PFSK-1 (cell line): ENCODE measurements around the gene CTSZ. TPM values are rescaled to one million over a fixed set of nuclear protein-coding genes. Genes with fewer than 3 reads are reported as not detected.

ENCODE experiments used
- FOXP2 ChIP-seq: optimal IDR thresholded peaks from 2 replicates; pipeline ENCODE3; 2011; ENCODE audit warnings: borderline replicate concordance, control low read depth, inconsistent platforms; ENCODE audit not compliant: insufficient read depth; ENCODE audit errors: extremely low read length, extremely low read depth
- POLR2AphosphoS5 ChIP-seq: IDR thresholded peaks from 2 replicates; pipeline ENCODE4 v1.6.1; 2012; ENCODE audit warnings: low read depth, mild to moderate bottlenecking, control low read depth, low read length, moderate library complexity
- REST ChIP-seq, 2 experiments: IDR thresholded peaks; 2 replicates each; pipeline versions ENCODE4 v1.6.1 to v1.8.0; 2011 to 2012; ENCODE audit warnings: low read depth in 2 of 2, low read length in 2 of 2, control low read depth in 1 of 2, inconsistent platforms in 1 of 2, mild to moderate bottlenecking in 1 of 2, moderate library complexity in 1 of 2; ENCODE audit not compliant: insufficient read depth in 1 of 2
- SIN3A ChIP-seq: IDR thresholded peaks from 2 replicates; pipeline ENCODE4 v1.6.1; 2012; ENCODE audit warnings: mild to moderate bottlenecking, low read length, moderate library complexity, borderline replicate concordance; ENCODE audit not compliant: insufficient read depth
- TAF1 ChIP-seq: IDR thresholded peaks from 2 replicates; pipeline ENCODE4 v1.6.1; 2012; ENCODE audit warnings: low read length, control low read depth, borderline replicate concordance; ENCODE audit not compliant: insufficient read depth
- polyA plus RNA-seq: library from polyadenylated mRNA; unstranded; fragments of >200 nt; gene quantifications from one replicate; pipeline ENCODE4 v1.2.1, GENCODE V29; 2012; ENCODE audit warnings: low read depth, missing spikeins; ENCODE audit not compliant: insufficient read length

CTSZ gene
- polyA plus RNA-seq = 0.31 TPM

- TF ChIP-seq POLR2AphosphoS5 (no peak), FOXP2 (no peak), TAF1 (no peak), SIN3A (no peak), REST (IDR thresholded peaks at IDR 0.05; ENCODE audit: insufficient read depth in 1 of 2, low read depth in 2 of 2, low read length in 2 of 2) (no peak)
These were observed at the start of gene CTSZ for GRCh38 chr20:59006864-59007664. Gene CTSZ, minus strand, starts transcription at chr20:59007254. Its CDS starts 126 bp downstream, at chr20:59007128.

GRCh38 chr20:59055302-59055701 is 48.2 kb upstream of the CTSZ start:
- TF ChIP-seq POLR2AphosphoS5 (no peak), SIN3A (no peak), REST (IDR thresholded peaks at IDR 0.05; ENCODE audit: insufficient read depth in 1 of 2, low read depth in 2 of 2, low read length in 2 of 2) (no peak), TAF1 (no peak), FOXP2 (no peak)

- TF ChIP-seq FOXP2 (no peak), SIN3A (no peak), TAF1 (no peak), REST (IDR thresholded peaks at IDR 0.05; ENCODE audit: insufficient read depth in 1 of 2, low read depth in 2 of 2, low read length in 2 of 2) (no peak), POLR2AphosphoS5 (no peak)
These were observed 44.7 kb upstream of the CTSZ start for GRCh38 chr20:59051666-59052185.

- TF ChIP-seq FOXP2 (no peak), TAF1 (no peak)
These were observed 43.4 kb upstream of the CTSZ start for GRCh38 chr20:59050437-59050836.

- TF ChIP-seq POLR2AphosphoS5 = no peak
- no peak for TF ChIP-seq TAF1
- TF ChIP-seq SIN3A = no peak
- no peak for TF ChIP-seq FOXP2
- TF ChIP-seq REST (IDR thresholded peaks at IDR 0.05; ENCODE audit: insufficient read depth in 1 of 2, low read depth in 2 of 2, low read length in 2 of 2) = no peak
These were observed 41.6 kb upstream of the CTSZ start for GRCh38 chr20:59048681-59049030.
